NCI-H2081 (cell line): Measurements from ENCODE around the gene SYVN1.
"Not testable (repeated sequence)": the region's sequence is repeated elsewhere in the genome, so short reads cannot be mapped to it uniquely, and the experiment has no call there.

ENCODE experiments used
- DNase-seq, 2 experiments: peaks; one replicate each; lab custom pipeline; 2025; lab: John Stamatoyannopoulos, UW

The SYVN1 gene

DNA sequence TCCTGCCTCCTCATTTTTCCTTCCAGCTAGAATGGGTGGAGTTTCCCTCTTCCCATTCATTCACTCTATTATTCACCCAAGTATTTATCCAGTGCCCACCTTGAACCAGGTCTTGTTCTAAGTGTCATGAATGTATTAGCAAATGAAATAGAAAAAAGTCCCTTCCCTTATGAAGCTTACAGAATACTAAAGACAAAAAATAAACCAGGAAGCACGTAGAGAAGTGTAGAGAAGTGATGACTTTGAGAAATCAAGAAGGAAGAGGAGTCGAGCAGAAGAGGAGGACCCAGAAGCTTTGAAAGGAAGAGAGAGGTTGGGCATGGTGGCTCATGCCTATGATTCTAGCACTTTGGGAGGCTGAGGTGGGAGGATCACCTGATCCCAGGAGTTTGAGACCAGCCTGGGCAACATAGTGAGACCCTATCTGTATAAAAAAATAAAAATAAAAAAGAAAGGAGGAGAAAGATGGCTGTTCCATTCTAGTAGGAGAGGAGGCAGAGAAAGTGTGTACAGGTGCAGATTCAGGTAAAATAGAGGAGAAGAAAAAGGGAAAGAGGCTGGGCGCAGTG lies 17.1 kb upstream of the SYVN1 start:
- DNase-seq, result no peak

DNA sequence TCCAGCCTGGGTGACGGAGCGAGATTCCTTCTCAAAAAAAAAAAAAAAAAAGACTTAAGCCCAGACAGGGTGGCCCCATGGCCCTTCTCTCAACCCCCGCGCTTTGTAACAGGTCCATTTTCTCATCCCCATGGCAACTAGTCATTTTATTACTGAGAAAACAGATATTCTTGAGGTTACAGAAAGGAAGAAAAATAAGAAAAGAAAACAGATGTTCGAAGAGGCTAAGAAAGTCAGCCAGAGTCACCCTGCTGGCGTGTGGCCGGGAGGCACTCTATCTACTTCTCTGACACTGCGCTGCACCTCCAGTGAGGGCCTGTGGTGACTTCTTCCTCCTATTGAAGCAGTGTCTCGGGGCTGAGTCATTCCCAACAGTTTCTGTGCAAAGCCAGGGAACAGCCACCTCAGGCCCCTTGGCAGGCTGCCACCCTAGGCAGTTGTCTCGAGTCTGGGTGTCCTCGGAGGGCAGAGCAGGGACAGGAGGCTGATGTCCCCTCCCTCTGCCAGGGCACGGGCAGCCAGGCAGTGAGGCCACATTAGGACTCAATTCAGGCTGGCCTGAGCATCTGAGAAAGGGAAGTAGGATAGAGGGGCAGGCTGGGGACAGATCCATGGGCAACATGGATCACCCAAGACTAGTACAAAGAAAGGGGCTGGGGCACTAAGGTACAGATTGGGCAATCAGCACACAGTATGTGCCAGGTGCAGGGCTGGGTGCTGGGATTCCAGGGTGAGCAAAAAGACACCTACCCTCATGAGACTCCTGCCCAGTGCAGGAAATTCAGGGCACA lies 16.4 kb upstream of the SYVN1 start:
- peak; percentile 4 to 25 for DNase-seq

DNA sequence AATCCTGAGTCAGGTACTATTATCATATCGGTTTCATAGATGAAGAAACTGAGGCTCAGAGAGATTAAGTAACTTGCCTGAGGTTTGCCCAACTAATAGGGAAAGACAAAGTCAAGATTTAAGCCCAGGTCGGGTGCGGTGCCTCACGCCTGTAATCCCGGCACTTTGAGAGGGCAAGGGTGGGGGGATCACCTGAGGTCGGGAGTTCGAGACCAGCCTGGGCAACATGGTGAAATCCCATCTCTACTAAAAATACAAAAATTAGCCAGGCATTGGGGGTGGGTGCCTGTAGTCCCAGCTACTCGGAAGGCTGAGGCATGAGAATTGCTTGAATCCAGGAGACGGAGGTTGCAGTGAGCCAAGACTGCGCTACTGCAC lies 15.8 kb upstream of the SYVN1 start:
- not testable (repeated sequence) for DNase-seq

DNA sequence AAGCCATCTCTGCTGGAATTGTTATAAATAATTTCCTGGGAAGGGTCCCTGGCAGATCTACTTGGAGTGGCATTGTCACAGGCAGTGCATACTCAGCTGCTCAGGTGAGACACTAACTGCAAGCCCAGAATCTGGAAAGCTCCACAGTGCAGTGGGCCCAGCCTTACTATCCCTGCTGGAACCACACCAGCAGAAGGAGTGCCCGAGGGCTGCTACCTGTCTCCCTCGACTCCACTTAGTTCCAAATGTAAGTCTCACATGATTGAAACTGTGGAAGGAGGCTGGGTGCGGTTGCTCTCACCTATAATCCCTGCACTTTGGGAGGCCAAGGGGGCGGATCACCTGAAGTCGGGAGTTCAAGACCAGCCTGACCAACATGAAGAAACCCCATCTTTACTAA lies 14.3 kb upstream of the SYVN1 start:
- no peak for DNase-seq

DNA sequence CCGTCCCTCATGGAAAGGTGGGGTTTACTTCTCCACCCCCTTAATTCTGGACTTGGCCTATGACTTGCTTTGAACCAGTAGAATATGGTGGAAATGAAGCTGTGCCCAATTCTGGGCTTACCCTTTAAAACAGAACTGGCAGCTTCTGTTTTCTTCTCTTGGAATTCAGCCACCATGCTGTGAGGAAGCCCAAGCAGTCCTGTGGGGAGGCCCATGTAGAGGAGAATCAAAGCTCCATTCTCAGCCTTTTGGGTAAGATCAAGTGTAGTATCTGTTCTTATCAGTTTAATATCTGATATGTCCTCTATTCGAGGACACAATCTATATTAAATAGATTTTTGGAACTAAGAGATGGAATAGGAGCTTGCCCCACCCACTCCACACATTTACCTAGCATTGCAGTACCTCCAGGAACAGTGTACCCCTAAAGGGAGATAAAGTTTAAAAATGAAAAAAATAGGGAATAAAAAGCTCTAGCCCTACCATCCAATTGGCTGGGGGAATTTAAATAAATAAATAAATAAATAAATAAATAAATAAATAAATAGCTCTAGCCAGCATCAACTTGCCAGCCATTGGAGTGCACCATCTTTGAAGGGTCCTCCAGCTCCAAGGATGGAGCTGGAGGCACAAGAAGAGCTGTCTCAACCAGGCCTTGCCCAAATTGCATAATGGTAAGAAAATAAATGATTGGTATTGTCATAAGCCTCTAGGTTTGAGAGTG lies 13.2 kb upstream of the SYVN1 start:
- DNase-seq, result no peak

DNA sequence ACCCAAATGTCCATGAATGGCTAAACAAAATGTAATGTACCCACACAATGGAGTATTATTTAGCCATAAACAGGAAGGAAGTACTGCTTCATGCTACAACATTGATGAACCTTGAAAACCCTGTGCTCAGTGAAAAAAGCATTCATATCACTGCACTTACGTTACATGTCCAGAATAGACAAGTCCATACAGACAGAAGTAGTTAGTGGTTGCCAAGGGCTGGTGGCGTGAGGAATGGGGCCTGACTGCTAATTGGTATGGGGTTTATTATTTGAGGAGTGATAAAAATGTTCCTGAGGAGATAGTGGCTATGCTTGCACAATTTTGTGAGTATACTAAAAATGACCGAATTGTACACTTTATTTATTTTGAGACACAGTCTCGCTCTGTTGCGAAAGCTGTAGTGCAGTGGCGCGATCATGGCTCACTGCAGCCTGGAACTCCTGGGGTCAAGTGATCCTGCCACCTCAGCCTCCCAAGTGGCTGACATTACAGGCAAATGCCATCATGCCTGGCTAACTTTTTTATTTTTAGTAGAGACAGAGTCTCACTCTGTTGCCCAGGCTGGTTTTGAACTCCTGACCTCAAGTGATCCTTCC lies 7.7 kb upstream of the SYVN1 start:
- no peak for DNase-seq

DNA sequence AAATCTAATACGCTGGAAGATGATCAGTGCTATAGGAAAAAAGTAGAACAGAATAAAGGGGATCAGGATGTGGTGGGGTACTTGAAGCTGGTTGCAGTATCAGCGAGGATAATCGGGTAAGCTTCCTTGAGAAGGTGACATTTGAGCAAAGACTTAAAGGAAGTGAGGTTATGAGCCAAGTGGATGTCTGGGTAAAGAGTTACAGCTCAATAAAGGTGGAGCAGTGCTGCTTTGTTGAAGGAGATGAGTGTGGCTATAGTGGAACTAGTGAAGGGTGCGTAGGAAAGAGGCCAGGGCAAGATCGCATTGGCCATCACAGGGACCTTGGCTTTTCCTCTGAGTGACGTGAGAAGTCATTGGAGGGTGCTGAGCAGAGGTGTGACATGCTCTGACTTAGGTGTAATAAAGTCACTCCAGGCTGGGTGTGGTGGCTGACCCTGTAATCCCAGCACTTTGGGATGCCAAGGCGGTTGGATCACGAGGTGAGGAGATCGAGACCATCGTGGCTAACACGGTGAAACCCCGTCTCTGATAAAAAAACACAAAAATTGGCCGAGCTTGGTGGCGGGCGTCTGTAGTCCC lies 2.3 kb upstream of the SYVN1 start:
- DNase-seq, result no peak

DNA sequence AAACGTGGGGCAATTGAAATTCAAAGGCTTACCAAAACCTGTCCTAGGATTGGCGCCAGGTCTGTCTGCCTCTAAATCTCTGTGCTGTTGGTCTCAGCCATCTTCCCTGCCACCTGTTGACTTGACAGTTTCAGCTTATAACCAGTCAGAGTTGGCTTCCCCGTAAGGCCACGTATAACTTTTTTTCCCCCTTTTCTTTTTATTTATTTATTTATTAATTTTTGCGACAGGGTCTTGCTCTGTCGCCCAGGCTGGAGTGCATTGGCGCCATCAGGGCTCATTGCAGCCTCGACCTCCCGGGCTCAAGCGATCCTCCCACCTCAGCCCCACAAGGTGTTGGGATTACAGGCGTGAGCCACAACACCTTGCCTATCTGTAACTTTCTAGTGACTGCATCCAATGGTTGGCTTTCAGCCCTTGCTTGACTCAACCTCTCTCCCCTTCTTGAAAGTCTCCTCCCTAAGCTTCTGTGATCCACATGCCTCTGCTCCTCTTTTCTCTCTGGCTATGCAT lies 1.4 kb upstream of the SYVN1 start:
- no peak for DNase-seq

DNA sequence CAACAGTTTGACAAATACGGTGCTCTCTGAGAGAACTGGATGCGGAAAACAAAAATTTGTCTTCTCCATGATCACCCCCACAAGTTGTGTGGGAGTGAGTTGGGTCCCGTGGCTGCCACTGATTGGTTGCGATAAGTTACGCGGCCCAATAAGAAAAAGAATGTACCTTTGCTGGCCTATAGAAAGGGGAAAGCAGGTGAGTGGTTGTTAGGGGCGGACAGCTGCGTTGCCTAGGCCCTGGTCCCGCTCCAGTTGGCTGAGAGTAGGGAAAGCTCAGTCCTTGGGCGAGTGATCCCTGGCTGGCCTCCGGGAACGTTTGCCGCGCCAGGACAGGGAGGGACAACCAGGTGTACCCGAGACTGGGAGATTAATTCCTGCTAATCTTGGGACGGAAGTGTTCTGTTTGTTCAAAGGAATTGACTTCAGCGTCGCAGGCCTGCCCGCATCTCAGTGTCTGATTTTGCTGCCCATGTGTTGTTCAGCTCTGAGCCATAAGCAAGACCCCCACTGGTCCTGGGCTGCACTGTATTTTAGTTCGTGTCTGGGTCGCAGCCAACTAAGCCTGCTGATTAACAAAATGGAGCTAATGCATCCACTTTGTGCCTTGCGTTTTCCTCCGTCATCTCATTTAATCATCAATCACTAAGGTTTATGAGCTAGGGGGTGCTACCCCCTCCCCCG lies 773 bp upstream of the SYVN1 start:
- DNase-seq, result peak; percentile 95 to 98

DNA sequence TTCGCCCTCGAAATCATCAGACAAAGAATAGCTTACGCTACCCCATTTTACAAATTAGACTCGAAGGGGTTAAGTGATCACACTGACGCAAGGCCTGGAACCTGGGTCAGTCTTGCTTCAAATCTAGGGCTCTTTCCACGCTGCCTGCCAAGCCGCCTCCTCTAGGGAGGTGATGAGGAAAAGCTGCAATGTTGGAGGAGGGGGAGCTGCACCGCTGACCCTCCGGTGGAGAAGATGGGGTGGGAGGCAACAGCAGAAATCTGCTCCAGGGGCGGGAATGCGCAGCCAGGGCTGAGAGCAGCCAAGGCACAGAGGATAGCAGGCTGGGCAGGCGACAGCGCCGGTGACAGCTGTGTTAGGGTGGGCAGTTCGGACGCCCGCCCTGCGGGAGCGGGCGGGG lies 595 bp downstream of the SYVN1 start:
- DNase-seq, result no peak

DNA sequence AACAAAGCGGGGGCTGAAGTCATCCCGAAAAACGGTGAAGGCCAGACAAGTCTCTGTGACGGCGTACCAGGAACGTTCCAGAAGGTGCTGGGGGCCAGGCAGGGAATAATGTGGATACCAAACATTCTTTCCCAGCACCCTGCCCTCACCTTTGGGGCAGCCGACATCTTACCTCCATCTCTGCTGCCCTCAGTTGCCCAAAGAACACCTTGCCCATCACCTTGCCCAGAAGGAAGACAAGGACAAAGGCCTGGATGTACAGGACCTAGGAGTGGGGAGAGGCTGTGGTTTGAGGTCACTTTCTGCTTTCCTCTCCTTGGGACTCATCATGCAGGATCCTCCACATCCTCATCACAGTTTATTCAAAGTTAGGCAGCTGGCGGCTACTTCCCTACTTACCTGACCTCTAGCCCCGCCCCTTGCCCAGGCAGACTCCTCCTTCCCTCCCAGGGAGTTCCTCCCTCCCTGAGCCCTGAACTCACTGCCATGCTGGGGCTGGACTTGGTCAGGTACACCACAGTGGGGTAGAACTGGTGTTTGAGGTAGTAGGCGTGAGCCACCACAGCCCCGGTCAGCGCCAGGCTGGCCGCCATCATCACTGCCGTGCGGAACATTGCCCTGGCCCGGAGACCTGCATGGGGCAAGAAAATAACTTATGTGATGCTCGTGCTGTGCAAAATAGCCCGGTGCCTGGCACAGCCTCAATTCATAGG lies 1.2 kb downstream of the SYVN1 start:
- peak; percentile 35 to 52 for DNase-seq

DNA sequence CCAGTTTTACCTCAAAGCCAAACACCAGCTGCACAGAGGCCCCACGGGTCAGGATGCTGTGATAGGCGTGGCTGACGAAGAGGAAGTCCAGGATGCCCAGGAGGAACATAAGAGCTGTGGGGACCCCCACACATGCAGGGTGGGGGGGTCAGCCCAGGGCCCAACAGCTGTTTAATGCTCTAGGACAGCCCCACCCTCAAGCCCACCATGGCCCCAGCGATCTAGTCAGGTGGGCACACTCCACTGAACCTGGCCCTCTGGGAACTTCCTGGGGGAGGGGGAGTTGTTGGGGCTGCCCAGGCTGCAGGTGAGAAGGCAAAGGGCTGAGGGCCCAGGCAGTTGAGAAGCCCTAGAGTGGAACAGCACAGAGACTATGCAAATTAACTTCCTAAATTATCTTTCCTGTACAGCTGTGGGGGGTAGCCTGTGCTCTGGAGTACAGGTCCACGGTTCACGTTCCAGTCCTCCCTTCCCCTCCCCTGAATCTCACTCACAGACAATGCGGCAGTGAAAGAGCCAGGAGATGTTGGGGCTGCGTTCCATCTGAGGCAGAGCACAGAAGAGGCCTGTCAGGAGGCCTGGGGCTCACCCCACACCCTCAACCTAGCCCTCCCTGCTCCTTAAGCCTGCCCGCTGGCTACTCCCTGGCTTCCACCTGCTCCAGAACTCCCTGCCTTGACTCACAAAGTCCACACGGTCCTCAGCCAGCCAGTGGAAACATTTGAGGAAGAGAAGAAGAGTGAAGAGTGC lies 1.9 kb downstream of the SYVN1 start:
- DNase-seq, result no peak

DNA sequence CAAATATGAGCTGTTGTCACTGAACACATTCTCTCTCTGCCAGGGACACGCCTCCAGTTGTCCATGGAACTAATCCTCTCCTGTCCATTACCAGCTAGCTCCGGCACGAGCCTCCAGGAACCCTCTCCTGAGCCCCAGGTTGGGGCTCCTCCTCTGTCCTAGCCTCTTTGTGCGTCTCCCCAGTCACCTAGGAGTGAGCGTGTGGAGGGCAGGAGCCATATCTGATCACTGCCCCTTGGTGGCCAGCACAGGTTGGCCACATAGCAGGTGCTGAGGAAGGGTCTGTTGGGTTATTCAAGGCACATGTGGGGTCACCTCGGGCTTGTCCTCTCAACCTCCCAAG lies 2.5 kb downstream of the SYVN1 start:
- DNase-seq, result no peak

DNA sequence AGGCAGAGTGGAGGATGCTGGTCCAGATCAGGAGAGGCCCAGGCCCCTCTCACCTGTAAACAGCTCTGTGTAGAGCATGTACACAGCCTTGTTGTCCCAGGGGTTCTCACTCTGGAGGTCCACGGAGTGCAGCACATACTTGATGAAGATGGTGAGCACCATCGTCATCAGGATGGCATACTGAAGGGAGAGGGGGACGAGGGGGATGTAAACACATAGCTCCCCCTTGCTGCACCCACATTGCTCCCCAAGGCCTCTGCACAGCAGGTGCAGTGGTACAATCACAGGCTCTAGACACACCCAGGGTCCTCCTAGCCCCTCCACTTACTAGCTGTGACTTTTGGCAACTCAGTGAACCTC lies 2.9 kb downstream of the SYVN1 start:
- DNase-seq, result no peak

DNA sequence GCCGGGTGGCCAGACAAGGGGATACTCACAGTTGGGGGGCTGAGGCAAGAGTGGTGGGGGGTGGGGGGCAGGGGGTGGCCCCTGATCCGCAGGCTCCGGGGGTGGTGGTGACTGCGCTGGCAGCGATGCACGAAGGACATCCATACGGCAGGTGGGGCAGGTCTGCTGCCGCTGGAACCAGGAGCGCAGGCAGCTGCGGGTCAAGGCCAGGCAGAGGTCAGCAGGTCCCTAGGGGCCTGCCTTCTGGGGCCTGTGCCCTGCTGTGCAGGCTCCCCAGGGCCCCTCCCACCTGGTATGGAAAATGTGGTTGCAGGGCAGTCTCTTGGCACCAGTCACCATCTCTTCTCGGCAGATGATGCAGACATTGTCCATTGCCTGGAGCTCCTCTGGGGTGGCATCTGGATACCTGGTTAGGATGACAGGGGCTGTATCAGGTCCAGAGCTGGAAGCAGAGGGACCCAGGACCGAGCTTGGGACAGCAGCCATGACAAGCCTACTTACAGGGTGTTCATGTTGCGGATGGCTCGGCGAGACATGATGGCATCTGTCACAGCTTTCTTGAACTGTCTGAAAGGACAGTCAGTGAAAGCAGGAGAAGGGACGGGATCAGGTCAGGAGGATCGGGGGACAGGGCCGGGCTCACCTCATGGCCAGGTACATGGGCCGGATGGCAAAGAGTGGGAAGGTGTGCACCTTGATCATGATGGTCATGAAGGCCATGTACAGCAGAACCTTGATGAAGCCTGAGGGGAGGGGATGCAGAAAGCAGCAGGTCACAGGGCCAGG lies 3.5 kb downstream of the SYVN1 start:
- DNase-seq, result no peak

DNA sequence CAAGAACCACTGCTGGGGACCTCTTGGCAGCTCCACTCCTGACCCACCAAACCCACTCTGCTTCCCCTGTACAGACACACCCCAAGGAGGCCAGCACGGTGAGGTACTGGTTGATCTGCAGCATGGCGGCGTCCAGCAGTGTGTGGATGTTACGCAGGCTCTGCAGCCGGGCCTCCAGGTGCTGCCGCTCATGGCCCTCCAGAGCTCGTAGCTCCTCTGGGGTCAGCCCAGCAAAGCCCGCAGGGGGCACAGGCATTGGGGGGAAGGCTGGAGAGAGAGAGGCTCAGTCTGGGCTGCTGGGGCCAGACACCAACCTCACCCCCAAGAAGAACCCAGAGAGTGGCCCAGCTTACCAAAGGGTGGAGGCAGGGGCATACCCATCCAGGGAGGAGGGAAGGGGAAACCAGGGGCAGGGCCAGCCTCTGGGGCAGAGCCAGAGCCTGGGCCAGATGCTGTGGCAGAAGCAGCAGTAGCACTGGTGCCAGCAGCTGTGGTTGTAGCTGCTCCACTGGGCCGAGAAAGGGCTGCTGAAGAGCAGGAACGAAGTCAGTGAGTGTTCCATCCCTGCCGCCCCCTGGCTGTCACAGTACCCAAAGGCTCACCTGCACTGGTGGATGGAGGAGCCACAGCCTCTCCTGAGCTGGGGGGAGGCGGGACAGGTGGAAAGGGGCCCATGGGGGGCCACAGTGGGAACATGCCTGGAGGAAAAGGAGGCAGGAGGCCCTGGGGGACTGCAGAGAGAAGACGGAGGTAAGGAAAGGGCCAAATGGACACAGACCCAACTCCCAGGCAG lies 4.5 kb downstream of the SYVN1 start:
- DNase-seq, result no peak

DNA sequence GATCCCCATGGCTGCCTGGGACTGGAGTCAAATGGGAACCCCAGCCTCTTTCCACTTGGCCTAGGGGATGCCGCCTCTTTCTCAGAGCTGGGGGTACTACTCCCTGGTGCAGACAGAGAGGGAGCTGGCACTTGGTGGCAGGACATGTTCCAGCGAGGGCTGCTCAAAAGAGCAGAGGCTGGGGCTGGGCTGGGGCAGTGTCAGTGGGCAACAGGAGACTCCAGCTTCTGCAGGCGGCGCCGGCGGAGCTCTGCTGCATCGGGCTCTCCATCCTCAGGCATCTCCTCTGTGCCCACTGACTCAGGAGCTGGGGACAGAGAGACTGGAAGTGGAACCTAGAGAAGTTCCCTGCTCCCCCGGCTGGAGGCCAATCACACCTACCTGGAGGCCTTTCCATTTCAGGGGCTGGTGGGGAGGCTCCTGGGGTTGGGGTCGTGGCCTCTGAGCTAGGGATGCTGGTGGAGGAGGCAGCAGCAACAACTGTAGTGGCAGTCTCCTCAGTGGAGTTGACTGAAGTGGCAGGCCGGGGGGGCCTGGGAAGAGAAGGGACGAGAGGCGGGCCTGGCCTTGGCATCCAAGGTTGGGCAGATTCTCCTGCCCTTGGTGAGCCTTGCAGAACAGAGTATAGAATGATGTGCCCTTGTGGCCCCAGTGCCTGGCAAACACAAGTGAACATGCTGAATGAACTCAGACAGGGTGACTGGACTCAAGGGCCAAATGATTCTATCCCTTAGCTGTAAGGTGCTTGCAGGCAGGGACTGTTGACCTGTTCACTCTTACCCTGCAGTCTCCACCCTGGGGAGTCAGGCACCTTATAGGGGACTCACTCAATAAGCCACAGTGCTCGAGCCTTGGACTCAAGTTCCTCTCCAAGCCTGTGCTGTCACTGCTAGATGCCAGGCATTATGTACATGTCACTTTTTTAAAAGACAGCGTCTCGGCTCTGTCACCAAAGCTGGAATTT lies 5.9 kb downstream of the SYVN1 start:
- no peak for DNase-seq
